GM23338 (cell line): ENCODE data around the gene TNNT3.

ENCODE experiments used
- CREB1 ChIP-seq: fragments of 250-450 bp; sonication (Bioruptor Pico); IDR thresholded peaks from 2 replicates; pipeline ENCODE4 v1.5.0; 2020; ENCODE audit warnings: low read depth, mild to moderate bottlenecking, moderate library complexity
- CTCF ChIP-seq, 2 experiments: fragments of 200-600 bp in 1 of 2; sonication (generic) in 1 of 2; conservative IDR thresholded peaks; 2 replicates each; pipeline versions ENCODE4 v1.5.1 to v1.6.1; 2016 to 2017; ENCODE audit warnings: antibody characterized with exemption in 2 of 2, low read depth in 2 of 2, mild to moderate bottlenecking in 2 of 2, moderate library complexity in 1 of 2
- ETS1 ChIP-seq: IDR thresholded peaks from 2 replicates; pipeline ENCODE4 v1.6.1; 2016; ENCODE audit warnings: antibody characterized with exemption
- EZH2 ChIP-seq: fragments of 200-600 bp; sonication (generic); IDR thresholded peaks from one replicate; pipeline ENCODE4 v1.8.0; 2017; ENCODE audit warnings: antibody characterized with exemption, mild to moderate bottlenecking, low read depth; ENCODE audit not compliant: unreplicated experiment
- EZH2phosphoT487 ChIP-seq: fragments of 200-600 bp; sonication (generic); IDR thresholded peaks from one replicate; pipeline ENCODE4 v1.8.1; 2018; ENCODE audit warnings: antibody characterized with exemption; ENCODE audit not compliant: unreplicated experiment
- JUNB ChIP-seq: IDR thresholded peaks from one replicate; pipeline ENCODE4 v1.6.1; 2016; ENCODE audit warnings: antibody characterized with exemption; ENCODE audit not compliant: unreplicated experiment
- NANOG ChIP-seq: IDR thresholded peaks from 2 replicates; pipeline ENCODE4 v1.6.1; 2016; ENCODE audit warnings: antibody characterized with exemption, borderline replicate concordance
- POLR2AphosphoS5 ChIP-seq: IDR thresholded peaks from 2 replicates; pipeline ENCODE4 v1.6.1; 2016; ENCODE audit warnings: antibody characterized with exemption, low read depth
- REST ChIP-seq: IDR thresholded peaks from one replicate; pipeline ENCODE4 v1.6.1; 2018; ENCODE audit warnings: antibody characterized with exemption; ENCODE audit not compliant: unreplicated experiment
- STAT1 ChIP-seq: IDR thresholded peaks from one replicate; pipeline ENCODE4 v1.6.1; 2016; ENCODE audit warnings: antibody characterized with exemption; ENCODE audit not compliant: unreplicated experiment
- ZNF331 ChIP-seq: fragments of 250-450 bp; sonication (Bioruptor Pico); IDR thresholded peaks from 2 replicates; pipeline ENCODE4 v1.5.0; 2020; ENCODE audit warnings: low read depth, mild to moderate bottlenecking, moderate library complexity

- TF ChIP-seq CTCF (conservative IDR thresholded peaks at IDR 0.05; ENCODE audit: low read depth in 2 of 2): no peak
- no peak for TF ChIP-seq POLR2AphosphoS5
- TF ChIP-seq EZH2: no peak
- TF ChIP-seq CREB1 (CRISPR knock-in tag): no peak
- TF ChIP-seq ETS1: no peak
- TF ChIP-seq REST: no peak
- no peak for TF ChIP-seq JUNB
- no peak for TF ChIP-seq EZH2phosphoT487
- TF ChIP-seq NANOG: no peak
- no peak for TF ChIP-seq STAT1
- no peak for TF ChIP-seq ZNF331 (CRISPR knock-in tag)
Observed at GRCh38 chr11:1928891-1929541, 9.5 kb downstream of the TNNT3 start.
